Activated T-helper 1 cell treated with Interleukin-2 at 50 U/mL for 16 hours (primary cell): Measurements from ENCODE around the gene ROS1.

Experiments
- DNase-seq: peaks from one replicate; pipeline ENCODE4 v3.0.0-alpha.2; 2020; ENCODE audit warnings: low read depth

The ROS1 gene

GRCh38 chr6:117309069-117309468 lies 116.7 kb downstream of the ROS1 start:
- DNase-seq = no peak

GRCh38 chr6:117307655-117308054 lies 118.1 kb downstream of the ROS1 start:
- DNase-seq = no peak

DNA sequence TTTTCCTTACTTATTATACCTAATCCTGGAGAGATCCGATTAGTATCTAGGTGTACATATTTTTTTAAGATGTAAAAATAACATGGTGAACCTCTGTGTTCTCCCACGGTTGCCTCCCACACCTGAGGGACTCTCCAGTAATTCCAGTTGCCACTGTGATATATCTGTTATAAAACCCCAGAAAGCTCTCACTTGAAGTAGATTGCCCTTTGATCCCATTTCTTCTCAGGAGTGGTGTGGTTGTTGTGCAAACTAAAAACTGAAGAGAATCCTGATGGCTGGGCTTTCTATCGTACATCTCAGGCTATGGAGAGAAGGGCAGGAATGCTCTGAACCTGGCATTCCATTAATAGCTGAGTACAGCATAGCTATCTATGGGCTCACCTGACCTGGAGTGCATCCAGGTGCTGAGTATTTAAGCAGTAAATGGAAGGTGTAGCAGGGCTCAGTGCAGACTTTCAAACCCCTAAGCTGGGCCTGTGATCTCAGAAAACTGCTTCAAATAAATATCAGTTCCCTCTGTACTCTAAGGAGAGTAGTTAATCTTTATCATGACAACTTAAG lies 119.4 kb downstream of the ROS1 start:
- DNase-seq = no peak

DNA sequence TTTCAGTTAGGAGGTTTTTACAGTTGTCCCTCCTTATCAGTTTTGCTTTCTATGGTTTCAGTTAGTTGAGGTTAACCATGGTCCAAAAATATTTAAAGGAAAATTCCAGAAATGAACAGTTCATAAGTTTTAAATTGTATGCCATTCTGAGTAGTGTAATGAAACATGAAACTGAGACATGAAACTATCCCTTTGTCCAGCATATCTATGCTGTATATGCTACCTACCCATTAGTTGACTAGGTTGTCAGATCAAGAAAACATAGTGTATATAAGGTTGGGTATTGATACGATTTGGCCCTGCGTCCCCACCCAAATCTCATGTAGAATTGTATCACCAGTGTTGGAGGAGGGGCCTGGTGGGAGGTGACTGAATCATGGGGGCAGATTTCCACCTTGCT lies 121.3 kb downstream of the ROS1 start:
- DNase-seq = no peak

DNA sequence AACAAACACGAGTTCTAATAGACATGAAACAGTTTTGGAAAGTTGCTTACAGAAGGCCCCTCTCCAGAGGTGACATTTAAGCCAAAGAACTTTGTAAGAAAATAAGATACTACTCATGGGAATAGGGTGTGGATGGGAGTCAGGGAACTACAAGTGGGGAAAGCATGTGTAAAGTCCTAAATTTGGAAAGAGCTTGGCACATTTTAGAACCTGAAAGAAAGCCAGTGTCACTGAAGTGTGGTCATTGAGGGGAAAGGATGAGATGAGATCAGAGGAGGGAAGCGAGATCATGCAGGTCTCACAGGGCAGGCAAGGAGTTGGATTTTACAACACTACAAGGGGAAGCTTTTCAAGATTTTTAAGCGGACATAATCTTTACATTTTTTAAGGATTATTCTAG lies 122.4 kb downstream of the ROS1 start:
- DNase-seq = no peak

DNA sequence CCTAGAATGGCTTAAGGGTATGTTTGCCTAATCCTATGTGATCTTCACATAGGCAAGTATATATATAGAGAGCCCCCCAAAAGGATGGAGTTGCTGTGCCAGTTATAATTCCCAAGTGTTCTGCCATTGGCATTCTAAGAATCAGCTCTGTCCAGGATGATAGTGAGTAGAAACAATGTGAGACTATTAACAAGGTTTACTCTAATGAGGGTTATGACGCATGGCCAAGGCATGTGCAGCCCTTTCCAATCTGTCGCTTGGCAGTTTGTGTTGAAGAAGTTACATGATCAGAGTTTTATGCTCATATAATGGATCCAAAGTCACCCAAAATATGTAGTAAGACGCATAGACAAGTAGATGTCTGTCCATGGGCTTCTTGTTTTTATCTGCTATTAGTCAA lies 126.8 kb downstream of the ROS1 start:
- DNase-seq = no peak

GRCh38 chr6:117290173-117290846 lies 135.4 kb downstream of the ROS1 start:
- DNase-seq = no peak

- DNase-seq = no peak
Observed at GRCh38 chr6:117288083-117288715, 137.5 kb downstream of the ROS1 start.

GRCh38 chr6:117280922-117281321 lies 144.8 kb downstream of the ROS1 start:
- DNase-seq = no peak

- no peak for DNase-seq
Observed at GRCh38 chr6:117276778-117277316, 148.9 kb downstream of the ROS1 start.

DNA sequence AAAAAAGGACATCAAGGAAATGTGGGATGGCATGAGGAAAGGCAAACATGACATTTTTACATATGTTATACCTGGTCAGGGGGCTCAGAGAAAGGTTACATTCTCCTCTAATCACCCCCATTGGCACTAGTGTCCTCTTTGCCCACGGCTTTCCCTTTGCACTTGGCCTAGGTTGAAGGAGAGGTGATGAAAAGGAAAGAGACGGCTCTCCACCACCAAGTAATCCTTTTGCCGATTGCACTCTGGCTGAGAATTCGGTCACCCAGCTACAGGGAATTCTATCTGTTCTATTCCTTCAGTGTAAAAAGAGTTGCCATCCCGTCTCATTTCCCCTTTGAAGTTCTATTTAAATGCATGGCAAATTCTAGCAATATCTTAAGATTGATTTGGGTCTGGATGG lies 150.0 kb downstream of the ROS1 start:
- DNase-seq = no peak

DNA sequence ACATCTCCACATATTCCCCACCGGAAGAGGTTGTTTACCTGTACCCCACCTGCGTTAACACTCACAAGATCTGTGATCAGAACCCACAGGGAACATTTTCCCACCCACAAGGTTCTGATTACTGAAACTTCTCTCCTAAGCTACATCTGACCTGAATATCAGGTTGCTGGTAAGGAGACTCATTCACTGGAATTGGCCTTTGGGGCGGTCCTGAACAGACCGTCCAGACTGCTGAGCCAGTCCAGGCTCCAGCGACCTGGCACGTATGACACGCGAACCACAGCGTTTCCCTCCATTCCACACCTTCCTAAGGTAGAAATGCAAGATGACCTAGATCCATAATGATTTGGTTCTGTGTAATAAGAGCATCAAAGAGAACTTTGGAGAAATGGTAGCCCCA lies 150.5 kb downstream of the ROS1 start:
- DNase-seq = no peak

DNA sequence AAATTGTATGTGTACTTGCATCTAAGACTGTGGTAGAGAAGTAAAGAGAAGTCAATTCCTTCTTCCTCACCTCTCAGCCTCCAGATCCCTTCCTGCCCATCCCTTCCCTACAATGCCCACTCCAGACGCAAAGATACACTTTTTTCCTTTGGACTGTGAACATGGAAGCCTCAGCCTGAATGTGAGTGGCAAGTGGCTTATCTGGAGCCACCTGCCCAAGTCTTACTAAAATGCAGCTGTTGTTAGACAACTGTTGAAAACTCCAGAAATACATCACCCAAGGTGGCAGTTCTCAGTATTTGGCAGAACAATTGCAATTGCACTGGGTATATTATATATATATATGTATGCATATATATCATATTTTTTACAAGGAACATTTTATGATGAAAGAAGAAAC lies 152.9 kb downstream of the ROS1 start:
- DNase-seq = no peak

GRCh38 chr6:117272032-117272866 lies 153.5 kb downstream of the ROS1 start:
- DNase-seq = no peak

GRCh38 chr6:117270843-117271507 lies 154.8 kb downstream of the ROS1 start:
- DNase-seq = no peak

GRCh38 chr6:117270055-117270842 lies 155.5 kb downstream of the ROS1 start:
- no peak for DNase-seq

GRCh38 chr6:117269638-117270054 lies 156.1 kb downstream of the ROS1 start:
- no peak for DNase-seq

GRCh38 chr6:117268924-117269323 lies 156.8 kb downstream of the ROS1 start:
- DNase-seq = no peak

DNA sequence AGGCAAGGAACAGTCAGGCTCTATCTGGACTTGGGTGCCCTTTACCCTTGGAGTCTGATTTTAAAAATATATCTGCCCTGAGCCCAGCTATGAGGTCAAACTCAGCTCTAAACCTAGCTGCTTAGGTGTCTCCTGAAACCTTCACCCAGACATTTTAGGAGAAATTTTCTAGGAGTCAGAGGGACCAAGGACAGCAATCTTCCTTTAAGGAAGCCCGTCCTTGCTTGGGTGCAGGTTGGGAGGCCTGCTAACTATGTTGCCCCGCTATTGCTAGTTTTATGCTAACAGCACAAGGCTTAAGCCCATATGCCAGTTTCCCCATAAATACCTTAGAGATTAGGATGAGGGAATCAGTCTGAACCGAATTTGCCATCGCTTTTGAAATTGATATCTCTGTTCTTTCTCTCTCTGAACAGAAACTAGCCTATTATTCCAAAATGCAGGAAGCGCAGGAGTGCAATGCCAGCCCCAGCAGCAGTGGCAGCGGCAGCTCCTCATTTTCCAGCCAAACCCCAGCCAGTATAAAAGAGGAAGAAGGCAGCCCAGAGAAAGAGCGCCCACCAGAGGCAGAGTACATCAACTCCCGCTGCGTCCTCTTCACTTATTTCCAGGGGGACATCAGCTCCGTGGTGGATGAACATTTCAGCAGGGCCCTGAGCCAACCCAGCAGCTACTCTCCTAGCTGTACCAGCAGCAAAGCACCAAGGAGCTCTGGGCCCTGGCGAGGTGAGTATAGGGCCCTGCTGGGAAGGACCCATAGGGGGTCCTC lies 157.8 kb downstream of the ROS1 start:
- DNase-seq = no peak

DNA sequence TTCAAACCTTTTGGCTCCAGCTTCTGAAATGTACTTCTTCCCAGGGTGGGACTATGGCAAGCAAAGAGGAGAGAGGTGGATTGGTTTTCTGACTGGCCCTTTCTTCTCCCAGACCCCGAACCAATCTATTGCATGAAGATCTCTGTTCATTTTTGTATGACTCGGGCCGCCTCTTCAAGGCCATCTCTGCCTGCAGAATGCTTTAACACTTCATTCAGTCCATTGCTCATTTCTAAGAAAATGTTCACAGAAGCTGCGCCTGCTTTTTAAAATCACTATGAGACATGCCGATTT lies 158.7 kb downstream of the ROS1 start:
- DNase-seq = no peak
